Lower leg skin (tissue), 3 donors: ENCODE results near the gene ATP2B2.

ENCODE experiments used
- POLR2A ChIP-seq, 2 donors: fragments of 450-650 bp; IDR thresholded peaks; one replicate each; pipeline ENCODE4 v1.6.1; 2016 to 2017; ENCODE audit warnings: antibody characterized with exemption in 2 of 2, mild to moderate bottlenecking in 1 of 2, moderate library complexity in 1 of 2
- TF ChIP-seq, protein P1 (sequence below), 3 donors: fragments of 450-650 bp; IDR thresholded peaks; one replicate each; pipeline ENCODE4 v1.5.1; 2016; ENCODE audit warnings: antibody characterized with exemption in 3 of 3, mild to moderate bottlenecking in 3 of 3, moderate library complexity in 2 of 3

DNA sequence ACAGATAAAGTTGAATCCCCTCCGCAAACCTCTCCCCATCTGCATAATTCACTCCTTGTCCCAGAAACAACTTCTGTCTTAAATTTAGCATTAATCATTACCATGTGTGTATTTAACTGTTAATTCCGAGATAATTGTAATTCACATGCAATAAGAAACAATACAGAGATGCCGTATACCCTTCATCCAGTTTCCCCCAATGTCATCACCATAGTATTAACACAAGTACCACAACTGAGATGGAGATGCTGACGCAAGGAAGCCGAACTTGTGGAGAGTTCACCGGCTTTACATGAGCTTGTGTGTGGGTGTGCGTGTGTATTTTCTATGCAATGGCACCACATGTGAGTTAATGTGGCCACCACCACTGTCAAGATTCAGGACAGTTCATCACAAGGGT, 144.9 kb downstream of the ATP2B2 start:
- TF ChIP-seq, protein P1, sequence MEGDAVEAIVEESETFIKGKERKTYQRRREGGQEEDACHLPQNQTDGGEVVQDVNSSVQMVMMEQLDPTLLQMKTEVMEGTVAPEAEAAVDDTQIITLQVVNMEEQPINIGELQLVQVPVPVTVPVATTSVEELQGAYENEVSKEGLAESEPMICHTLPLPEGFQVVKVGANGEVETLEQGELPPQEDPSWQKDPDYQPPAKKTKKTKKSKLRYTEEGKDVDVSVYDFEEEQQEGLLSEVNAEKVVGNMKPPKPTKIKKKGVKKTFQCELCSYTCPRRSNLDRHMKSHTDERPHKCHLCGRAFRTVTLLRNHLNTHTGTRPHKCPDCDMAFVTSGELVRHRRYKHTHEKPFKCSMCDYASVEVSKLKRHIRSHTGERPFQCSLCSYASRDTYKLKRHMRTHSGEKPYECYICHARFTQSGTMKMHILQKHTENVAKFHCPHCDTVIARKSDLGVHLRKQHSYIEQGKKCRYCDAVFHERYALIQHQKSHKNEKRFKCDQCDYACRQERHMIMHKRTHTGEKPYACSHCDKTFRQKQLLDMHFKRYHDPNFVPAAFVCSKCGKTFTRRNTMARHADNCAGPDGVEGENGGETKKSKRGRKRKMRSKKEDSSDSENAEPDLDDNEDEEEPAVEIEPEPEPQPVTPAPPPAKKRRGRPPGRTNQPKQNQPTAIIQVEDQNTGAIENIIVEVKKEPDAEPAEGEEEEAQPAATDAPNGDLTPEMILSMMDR (IDR thresholded peaks at IDR 0.05): no peak
- TF ChIP-seq POLR2A (IDR thresholded peaks at IDR 0.05): no peak
